D721Med (cell line): ENCODE results near the gene CPNE2.

Experiments
- DNase-seq: peaks from one replicate; pipeline ENCODE4 v3.0.0; 2011; ENCODE audit warnings: low spot score; ENCODE audit not compliant: insufficient read length
- FAIRE-seq: peaks from 2 replicates; lab custom pipeline; 2011; peaks lifted over from hg19 to GRCh38; lab: Jason Lieb, UNC
- TF ChIP-seq, protein P1 (sequence below): IDR thresholded peaks from 2 replicates; pipeline ENCODE4 v1.5.1; 2012; ENCODE audit warnings: mild to moderate bottlenecking, control low read depth; ENCODE audit not compliant: insufficient read depth; ENCODE audit errors: missing control alignments

Gene CPNE2

DNA sequence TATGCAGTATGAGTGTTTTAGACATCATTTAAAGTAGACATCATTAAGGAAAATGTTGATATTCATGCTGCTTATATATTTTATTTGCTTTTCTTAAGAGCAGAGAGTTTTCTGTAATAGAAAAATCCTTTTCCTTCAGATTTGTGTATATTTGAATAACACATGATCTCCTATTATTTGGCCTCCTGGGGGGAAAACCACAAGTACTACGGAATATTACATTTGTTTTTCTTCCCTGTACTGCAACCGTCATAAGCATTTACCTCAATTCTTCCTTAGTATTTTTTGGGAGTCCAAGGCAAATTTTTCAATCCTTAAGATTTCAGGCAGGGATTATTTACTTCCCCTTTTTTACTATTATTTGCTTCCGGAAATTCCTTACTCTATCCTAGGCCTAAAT, 99.8 kb downstream of the CPNE2 start:
- FAIRE-seq (no peak), DNase-seq (no peak)
- TF ChIP-seq, protein P1, sequence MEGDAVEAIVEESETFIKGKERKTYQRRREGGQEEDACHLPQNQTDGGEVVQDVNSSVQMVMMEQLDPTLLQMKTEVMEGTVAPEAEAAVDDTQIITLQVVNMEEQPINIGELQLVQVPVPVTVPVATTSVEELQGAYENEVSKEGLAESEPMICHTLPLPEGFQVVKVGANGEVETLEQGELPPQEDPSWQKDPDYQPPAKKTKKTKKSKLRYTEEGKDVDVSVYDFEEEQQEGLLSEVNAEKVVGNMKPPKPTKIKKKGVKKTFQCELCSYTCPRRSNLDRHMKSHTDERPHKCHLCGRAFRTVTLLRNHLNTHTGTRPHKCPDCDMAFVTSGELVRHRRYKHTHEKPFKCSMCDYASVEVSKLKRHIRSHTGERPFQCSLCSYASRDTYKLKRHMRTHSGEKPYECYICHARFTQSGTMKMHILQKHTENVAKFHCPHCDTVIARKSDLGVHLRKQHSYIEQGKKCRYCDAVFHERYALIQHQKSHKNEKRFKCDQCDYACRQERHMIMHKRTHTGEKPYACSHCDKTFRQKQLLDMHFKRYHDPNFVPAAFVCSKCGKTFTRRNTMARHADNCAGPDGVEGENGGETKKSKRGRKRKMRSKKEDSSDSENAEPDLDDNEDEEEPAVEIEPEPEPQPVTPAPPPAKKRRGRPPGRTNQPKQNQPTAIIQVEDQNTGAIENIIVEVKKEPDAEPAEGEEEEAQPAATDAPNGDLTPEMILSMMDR, result no peak

DNA sequence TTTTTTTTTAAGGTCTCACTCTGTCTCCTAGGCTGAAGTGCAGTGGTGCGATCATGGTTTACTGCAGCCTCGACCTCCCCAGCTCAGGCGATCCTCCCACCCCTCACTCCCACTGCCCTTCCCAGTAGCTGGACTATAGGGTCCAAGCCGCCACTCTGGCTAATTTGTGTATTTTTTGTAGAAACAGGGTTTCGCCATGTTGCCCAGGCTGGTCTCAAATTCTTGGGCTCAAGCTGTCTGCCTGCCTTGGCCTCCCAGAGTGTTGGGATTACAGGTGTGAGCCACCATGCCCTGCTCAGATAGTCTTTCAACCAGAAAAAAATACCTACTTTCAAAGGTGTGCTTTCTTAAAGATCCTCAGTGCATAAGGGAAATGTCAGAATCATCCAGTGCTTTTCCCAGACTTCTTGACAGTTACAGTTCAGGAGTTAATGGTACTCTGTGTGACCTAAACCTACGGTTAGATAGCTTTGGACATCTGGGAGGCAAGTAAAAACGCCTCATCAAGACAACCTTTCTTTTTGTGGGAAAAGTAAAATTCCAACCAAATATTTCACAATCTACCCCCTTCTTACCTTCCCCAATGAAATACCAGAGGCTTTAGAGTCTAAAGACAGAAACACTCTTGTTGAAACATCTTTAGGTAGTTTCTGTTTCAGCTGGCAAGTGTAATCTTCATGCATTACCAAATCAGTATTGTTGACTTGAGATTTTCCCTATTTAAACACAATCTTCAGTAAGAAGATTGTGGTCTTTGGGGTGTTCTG, 100.5 kb downstream of the CPNE2 start:
- TF ChIP-seq, protein P1, result no peak
- FAIRE-seq, result no peak

DNA sequence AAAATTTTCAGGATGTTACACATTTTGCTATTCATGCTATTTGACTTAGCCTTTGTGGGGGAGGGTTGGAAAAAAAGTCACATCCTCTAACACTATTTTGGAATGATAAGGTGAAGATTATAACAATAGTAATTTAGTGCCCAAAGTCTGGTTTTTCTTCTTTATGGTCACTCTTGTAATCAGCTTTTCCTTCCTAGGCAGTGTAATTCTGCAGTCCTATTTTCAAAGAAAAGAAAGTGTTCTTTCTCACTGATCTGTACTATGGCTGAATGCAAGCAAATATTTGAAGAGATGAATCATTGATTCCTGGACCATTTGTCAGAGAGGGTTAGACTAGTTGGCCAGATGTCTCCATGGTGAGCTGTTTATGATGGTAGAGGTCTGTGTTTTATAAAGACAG, 102.1 kb downstream of the CPNE2 start:
- FAIRE-seq, result no peak

More for the DNA sequence above, 100.5 kb downstream of the CPNE2 start:
- no peak for DNase-seq

DNA sequence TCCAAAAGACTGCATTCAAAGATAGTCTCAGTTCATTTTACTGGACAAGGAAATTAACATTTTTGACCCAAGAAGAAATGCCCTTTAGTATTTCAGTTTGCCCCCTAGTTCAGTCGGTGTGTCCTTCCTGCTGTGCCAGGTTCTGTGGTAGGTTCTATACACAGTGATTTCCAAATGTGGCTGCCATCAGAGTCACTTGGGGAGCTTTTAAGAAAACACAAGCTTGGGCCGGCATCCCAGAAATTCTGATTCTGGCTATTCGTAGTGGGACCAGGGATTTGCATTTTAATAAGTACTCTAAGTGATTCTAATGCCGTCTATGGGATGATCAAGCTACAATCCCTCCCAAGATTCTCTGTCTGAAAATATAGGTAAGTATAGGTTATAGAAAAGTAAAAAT, 103.9 kb downstream of the CPNE2 start:
- DNase-seq (no peak), FAIRE-seq (no peak)
- TF ChIP-seq, protein P1, result no peak

More for the DNA sequence above, 102.1 kb downstream of the CPNE2 start:
- DNase-seq, result no peak
- TF ChIP-seq, protein P1, result no peak

DNA sequence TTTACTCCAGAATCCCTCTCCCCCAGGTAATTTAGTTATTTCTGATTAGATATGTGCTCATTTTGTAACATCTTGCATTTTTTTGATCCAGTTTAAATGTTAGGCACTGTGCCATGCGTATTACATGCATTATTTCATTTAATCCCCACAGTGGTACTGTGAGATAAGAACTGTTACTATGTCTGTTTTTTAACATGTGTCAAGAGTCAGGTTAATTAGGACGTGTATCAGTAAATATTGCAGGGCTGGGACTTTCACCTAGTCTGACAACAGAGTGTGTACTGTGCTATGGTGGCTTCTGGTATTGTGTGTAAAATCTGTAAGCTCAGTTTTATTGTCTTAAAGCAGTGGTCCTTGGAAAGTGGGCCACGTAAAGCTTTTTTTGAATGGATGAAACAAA, 104.4 kb downstream of the CPNE2 start:
- FAIRE-seq, result no peak
- DNase-seq, result no peak
- TF ChIP-seq, protein P1, result no peak
